Metanephros (tissue), 1 donor: ENCODE data around the gene OR51B4. TPM values are rescaled to one million over a fixed set of nuclear protein-coding genes. Genes with fewer than 3 reads are reported as not detected.

Experiments used
- total RNA-seq: library from RNA; depleted of rRNA; stranded (reverse); fragments of >200 nt; gene quantifications from one replicate; pipeline ENCODE4 v1.2.3, GENCODE V29; 2014

The OR51B4 gene, protein sequence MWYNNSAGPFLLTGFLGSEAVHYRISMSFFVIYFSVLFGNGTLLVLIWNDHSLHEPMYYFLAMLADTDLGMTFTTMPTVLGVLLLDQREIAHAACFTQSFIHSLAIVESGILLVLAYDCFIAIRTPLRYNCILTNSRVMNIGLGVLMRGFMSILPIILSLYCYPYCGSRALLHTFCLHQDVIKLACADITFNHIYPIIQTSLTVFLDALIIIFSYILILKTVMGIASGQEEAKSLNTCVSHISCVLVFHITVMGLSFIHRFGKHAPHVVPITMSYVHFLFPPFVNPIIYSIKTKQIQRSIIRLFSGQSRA
- total RNA-seq = 1.5 TPM

DNA sequence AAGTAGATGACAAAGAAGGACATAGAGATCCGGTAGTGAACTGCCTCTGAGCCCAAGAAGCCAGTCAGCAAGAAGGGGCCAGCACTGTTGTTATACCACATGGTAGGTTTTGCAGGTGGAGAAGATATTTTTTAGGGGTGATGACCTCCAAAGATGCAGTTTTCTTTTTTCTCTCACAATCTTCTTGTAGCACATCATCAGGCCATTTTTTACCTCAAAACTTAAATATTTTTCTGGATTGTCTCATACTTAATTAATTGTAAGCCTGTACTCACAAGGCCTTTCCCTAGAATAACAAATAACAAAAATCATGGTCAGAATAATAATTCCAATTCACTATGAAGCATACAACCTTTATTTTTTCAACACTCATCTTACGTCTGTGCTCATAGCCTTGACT, at the start of gene OR51B4:
TSS of gene OR51B4 (minus strand) at position 101 of the 400 bp plus-strand sequence. CDS start at position 101, 0 bp downstream.

DNA sequence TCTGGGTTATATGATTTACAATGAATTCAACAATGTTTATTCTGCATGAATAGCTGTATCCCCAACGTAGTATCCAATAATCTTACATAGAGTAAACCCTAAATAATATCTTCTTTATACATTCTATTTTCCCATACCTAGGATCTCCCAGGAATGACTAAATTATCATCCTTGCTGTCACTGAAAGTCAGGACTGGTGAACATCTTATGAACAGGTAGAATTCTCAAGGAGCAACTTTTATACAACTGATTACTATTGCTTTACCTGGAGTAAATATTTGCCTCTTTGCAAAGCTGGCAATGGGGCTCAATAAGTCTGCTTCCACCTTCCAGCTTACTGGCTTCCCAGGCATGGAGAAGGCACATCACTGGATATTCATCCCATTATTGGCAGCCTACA, 49.5 kb upstream of the OR51B4 start, which contains the start of gene OR51B6:
TSS of gene OR51B6 (plus strand) at position 301 of the 400 bp plus-strand sequence. CDS start at position 301, 0 bp downstream.

DNA sequence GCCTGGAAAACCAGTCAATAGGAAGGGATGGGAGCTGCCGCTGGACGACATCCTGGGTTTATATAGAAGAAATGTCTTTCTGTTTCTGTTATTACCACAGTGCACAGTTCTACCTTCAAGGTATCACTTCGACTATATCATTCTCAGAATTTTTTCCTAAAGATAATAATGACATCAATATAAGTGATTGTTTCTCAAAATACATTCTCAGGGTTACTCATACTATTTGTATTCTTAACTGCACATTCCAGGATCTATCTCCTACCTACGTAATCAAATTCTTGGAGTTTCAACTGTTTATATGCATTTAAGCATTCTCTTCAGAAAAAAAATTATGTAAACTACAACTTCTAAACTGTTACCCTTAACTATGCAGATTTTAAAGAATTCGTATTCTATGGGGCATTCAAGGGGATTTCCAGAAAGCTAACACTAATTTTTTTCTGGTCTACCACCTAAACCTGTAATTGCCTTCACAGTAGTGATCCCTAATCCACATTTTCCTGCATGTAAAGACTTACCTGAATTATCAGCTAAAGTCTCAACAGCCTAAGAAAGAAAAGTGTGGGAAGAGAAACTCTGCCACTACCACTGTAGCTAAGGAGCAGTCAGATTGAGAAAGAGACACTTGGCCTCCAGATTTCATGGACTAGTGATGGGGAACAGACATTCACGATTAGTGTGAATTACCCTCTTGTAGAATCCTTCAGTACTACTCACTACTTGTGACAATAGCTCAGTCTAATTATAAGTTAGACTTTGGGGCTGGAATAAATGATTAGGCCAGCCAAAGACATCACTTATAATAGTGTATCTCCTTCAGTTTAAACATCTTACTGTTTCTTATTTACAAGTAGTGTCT, 42.0 kb upstream of the OR51B4 start, which contains the start of gene OR51B5:
TSS of gene OR51B5 (minus strand) at position 51 of the 862 bp plus-strand sequence. CDS start at position 51, 0 bp downstream.

DNA sequence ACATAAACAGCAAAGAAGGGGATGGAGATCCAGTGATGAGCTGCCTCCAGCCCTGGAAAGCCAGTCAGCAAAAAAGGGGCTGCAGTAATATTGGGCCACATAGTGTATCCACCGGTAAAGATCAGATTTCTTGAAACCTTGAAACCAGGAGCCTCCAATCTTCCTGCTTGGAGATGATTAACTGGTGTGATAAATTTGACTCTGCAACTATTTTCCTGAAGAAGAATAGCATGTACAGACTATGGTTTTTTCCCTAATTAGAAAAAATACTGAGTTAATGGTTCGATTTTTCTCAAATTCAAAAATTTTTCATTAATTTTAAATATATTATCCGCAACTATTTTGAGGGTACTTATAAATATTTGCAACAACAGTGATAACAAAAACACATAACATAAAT, 22.5 kb upstream of the OR51B4 start, which contains the start of gene OR51B2:
TSS of gene OR51B2 (minus strand) at position 101 of the 400 bp plus-strand sequence. CDS start at position 101, 0 bp downstream.

DNA sequence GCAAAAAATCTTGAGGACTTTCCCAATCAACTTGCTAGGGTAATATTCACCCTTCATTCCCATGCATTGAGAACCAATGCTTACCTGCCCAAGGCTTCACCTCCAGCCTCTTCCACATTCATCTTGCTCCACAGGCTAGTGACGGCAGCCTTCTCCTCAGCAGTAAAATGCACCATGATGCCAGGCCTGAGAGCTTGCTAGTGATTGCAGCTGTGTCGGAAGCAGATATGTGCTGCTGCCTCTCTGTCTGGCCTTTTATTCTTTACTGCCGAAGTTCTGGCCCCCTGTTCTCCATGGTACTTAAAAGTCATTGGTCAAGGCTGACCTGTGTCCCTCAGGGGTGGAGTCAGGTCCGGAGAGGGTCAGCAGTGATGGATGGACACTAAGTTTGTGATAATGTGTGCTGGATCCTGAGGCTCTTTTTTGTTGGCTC, 32.0 kb downstream of the OR51B4 start, which contains the start of gene HBE1:
TSS of gene HBE1 (minus strand) at position 231 of the 433 bp plus-strand sequence. CDS start at position 176, 55 bp downstream.

DNA sequence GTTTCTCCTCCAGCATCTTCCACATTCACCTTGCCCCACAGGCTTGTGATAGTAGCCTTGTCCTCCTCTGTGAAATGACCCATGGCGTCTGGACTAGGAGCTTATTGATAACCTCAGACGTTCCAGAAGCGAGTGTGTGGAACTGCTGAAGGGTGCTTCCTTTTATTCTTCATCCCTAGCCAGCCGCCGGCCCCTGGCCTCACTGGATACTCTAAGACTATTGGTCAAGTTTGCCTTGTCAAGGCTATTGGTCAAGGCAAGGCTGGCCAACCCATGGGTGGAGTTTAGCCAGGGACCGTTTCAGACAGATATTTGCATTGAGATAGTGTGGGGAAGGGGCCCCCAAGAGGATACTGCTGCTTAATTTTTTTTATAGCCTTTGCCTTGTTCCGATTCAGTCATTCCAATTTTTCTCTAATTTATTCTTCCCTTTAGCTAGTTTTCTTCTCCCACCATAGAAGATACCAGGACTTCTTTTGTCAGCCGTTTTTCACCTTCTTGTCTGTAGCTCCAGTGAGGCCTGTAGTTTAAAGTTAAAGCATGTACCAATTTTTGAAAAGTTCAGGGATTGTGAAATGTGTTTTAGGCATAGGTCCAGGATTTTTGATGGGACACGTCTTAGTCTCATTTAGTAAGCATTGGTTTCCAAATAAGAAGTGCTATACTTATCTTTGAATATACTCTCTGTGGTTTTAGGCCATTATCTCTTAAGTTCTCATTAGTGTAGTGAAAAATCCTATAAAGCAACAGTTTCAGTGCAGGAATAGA, 46.9 kb downstream of the OR51B4 start, which contains the start of gene HBG2:
TSS of gene HBG2 (minus strand) at position 136 of the 768 bp plus-strand sequence. CDS start at position 83, 53 bp downstream.

Other genes starting within 250 kb of the OR51B4 start
- not detected for gene OR52E2, start 242.3 kb downstream of the OR51B4 start, total RNA-seq
- not detected for gene OR52E1, start 232.4 kb downstream of the OR51B4 start, total RNA-seq
- not detected for gene OR52A5, start 163.6 kb downstream of the OR51B4 start, total RNA-seq
- gene OR52A1, start 147.2 kb downstream of the OR51B4 start, total RNA-seq = not detected
- not detected for gene OR51V1, start 101.3 kb downstream of the OR51B4 start, total RNA-seq
- 1,761 TPM for gene HBB, start 74.9 kb downstream of the OR51B4 start, total RNA-seq
- gene HBD, start 67.5 kb downstream of the OR51B4 start, total RNA-seq = 1.3 TPM
- gene HBG1, start 52.1 kb downstream of the OR51B4 start, total RNA-seq = 65.3 TPM
- 14,762 TPM for gene HBG2, start 47.2 kb downstream of the OR51B4 start, total RNA-seq
- gene HBE1, start 32.0 kb downstream of the OR51B4 start, total RNA-seq = 23.8 TPM
- gene OR51B2, start 22.4 kb upstream of the OR51B4 start, total RNA-seq = 0.47 TPM
- 2.3 TPM for gene OR51B5, start 41.6 kb upstream of the OR51B4 start, total RNA-seq
- not detected for gene OR51B6, start 49.6 kb upstream of the OR51B4 start, total RNA-seq
- gene OR51M1, start 81.9 kb upstream of the OR51B4 start, total RNA-seq = not detected
- not detected for gene OR51Q1, start 120.2 kb upstream of the OR51B4 start, total RNA-seq
- gene OR51I1, start 139.6 kb upstream of the OR51B4 start, total RNA-seq = 0.64 TPM
- gene OR51I2, start 147.4 kb upstream of the OR51B4 start, total RNA-seq = not detected
- gene OR52D1, start 186.7 kb upstream of the OR51B4 start, total RNA-seq = not detected
- 0.82 TPM for gene UBQLN3, start 208.0 kb upstream of the OR51B4 start, total RNA-seq
- gene UBQLNL, start 214.8 kb upstream of the OR51B4 start, total RNA-seq = 1.5 TPM
- 2.3 TPM for gene OR52H1, start 246.6 kb upstream of the OR51B4 start, total RNA-seq